Thyroid gland (tissue), 4 donors: ENCODE measurements around the gene KMT2B. TPM values are rescaled to one million over a fixed set of nuclear protein-coding genes. Genes with fewer than 3 reads are reported as not detected.
A peak's percentile ranks its signal among the peaks of the same experiment; 100 is the strongest.

Experiments used
- DNase-seq, 2 donors: peaks; one replicate each; pipeline ENCODE4 v3.0.0-alpha.2; 2019
- H3K27ac ChIP-seq, 3 donors: fragments of 200-600 bp; sonication (generic); 1 replicate in 2 of 3; 2 replicates in 1 of 3; pipeline ENCODE4 v1.5.1; 2016 to 2019; ENCODE audit warnings: mild to moderate bottlenecking in 1 of 3, moderate library complexity in 1 of 3
- H3K27me3 ChIP-seq: fragments of 200-600 bp; sonication (generic); one replicate; pipeline ENCODE4 v1.5.1; 2019
- H3K36me3 ChIP-seq, 2 donors: fragments of 200-600 bp; sonication (generic); one replicate each; pipeline ENCODE4 v1.5.1; 2016 to 2019
- H3K4me1 ChIP-seq, 2 donors: fragments of 200-600 bp; sonication (generic); one replicate each; pipeline ENCODE4 v1.5.1; 2017 to 2019
- H3K4me3 ChIP-seq, 3 donors: fragments of 200-600 bp; sonication (generic); replicated peaks in 1 of 3; 1 replicate in 2 of 3; 2 replicates in 1 of 3; pipeline ENCODE4 v1.5.1; 2016; ENCODE audit warnings: mild to moderate bottlenecking in 1 of 3
- H3K9me3 ChIP-seq: fragments of 200-600 bp; sonication (generic); one replicate; pipeline ENCODE4 v1.5.1; 2017
- CTCF ChIP-seq, 6 experiments: fragments of 200-600 bp in 3 of 6; fragments of 450-650 bp in 3 of 6; sonication (generic) in 3 of 6; IDR thresholded peaks; one replicate each; pipeline ENCODE4 v1.5.1; 2016 to 2019; ENCODE audit warnings: antibody characterized with exemption in 6 of 6, mild to moderate bottlenecking in 2 of 6, inconsistent platforms in 1 of 6, moderate library complexity in 1 of 6
- POLR2A ChIP-seq, 2 donors: fragments of 450-650 bp; IDR thresholded peaks; one replicate each; pipeline ENCODE4 v1.6.1; 2017; ENCODE audit warnings: antibody characterized with exemption in 2 of 2, mild to moderate bottlenecking in 2 of 2, moderate library complexity in 1 of 2
- WGBS, 2 donors: methylation state at CpG; one replicate each; pipeline ENCODE4 v1.1.5; 2017; 5-methylcytosine and 5-hydroxymethylcytosine counted together
- intact Hi-C: fragments of 100-400 bp; cut with DNase I; formaldehyde crosslinking; loops from one replicate; pipeline ENCODE4 v1.15.1; 2023
- total RNA-seq, 4 donors: library from RNA; depleted of rRNA; stranded (reverse); fragments of >200 nt; gene quantifications; one replicate each; pipeline ENCODE4 v1.2.3, GENCODE V29; 2016

The KMT2B gene
- total RNA-seq, 4 donors from 2014 or later = 12.4 to 29.4 (median 19.7) TPM

- intact Hi-C loops = loop anchor here (5.0 kb wide), 1 partner anchor 240 kb away; no protein-coding TSS in a partner anchor
- no peak for TF ChIP-seq CTCF (IDR thresholded peaks at IDR 0.05)
- TF ChIP-seq POLR2A (IDR thresholded peaks at IDR 0.05) = no peak
These were observed 25.8 kb upstream of the KMT2B start for GRCh38 chr19:35692010-35692409.

GRCh38 chr19:35693422-35693821 lies 24.4 kb upstream of the KMT2B start:
- Histone ChIP-seq H3K36me3 (no peaks in the 10 kb centered on the region), H3K4me3 (no peak overlapping the region), H3K9me3 (no peaks in the 10 kb centered on the region), H3K27me3 (no peaks in the 10 kb centered on the region), H3K27ac (no peak overlapping the region), H3K4me1 (no peaks in the 10 kb centered on the region)
- 16 to 18% methylated on average over 8 of the region's 8 CpGs for WGBS, 2 donors
- TF ChIP-seq CTCF (IDR thresholded peaks at IDR 0.05) = no peak
- no peak for TF ChIP-seq POLR2A (IDR thresholded peaks at IDR 0.05)
- intact Hi-C loops = loop anchor here (5.0 kb wide), 1 partner anchor 239 kb away; no protein-coding TSS in a partner anchor
- DNase-seq = no peak

More at GRCh38 chr19:35692010-35692409, 25.8 kb upstream of the KMT2B start:
- H3K27me3 ChIP-seq = no peaks in the 10 kb centered on the region
- 52 to 74% methylated on average over 6 of the region's 11 CpGs for WGBS, 2 donors
- H3K9me3 ChIP-seq = no peaks in the 10 kb centered on the region
- no peak overlapping the region for H3K27ac ChIP-seq
- H3K4me3 ChIP-seq = no peak overlapping the region
- H3K36me3 ChIP-seq = no peaks in the 10 kb centered on the region
- no peaks in the 10 kb centered on the region for H3K4me1 ChIP-seq
- DNase-seq = no peak

- no peak overlapping the region for H3K27ac ChIP-seq
- no peak overlapping the region for H3K4me3 ChIP-seq
- WGBS, 2 donors = 36 to 37% methylated on average over 8 of the region's 8 CpGs
- H3K27me3 ChIP-seq = no peaks in the 10 kb centered on the region
- no peaks in the 10 kb centered on the region for H3K4me1 ChIP-seq
- intact Hi-C loops = loop anchor here (2.0 to 5.0 kb wide), 2 partner anchors 23 to 238 kb away; no protein-coding TSS in a partner anchor
- TF ChIP-seq POLR2A (IDR thresholded peaks at IDR 0.05) (no peak), CTCF (IDR thresholded peaks at IDR 0.05) (peak; percentile 94 to 99 (median 98))
- no peaks in the 10 kb centered on the region for H3K36me3 ChIP-seq
- DNase-seq = peak; percentile 89 to 90
- H3K9me3 ChIP-seq = no peaks in the 10 kb centered on the region
These were observed 23.8 kb upstream of the KMT2B start for GRCh38 chr19:35693835-35694599.

- Histone ChIP-seq H3K27ac (no peak overlapping the region), H3K9me3 (no peaks in the 10 kb centered on the region), H3K36me3 (no peaks in the 10 kb centered on the region), H3K4me1 (no peaks in the 10 kb centered on the region), H3K4me3 (no peak overlapping the region), H3K27me3 (no peaks in the 10 kb centered on the region)
- DNase-seq = no peak
- WGBS, 2 donors = 81 to 87% methylated on average over 2 of the region's 2 CpGs
- intact Hi-C loops = loop anchor here (2.0 kb wide), 1 partner anchor 21 kb away; no protein-coding TSS in a partner anchor
- TF ChIP-seq CTCF (IDR thresholded peaks at IDR 0.05) (no peak), POLR2A (IDR thresholded peaks at IDR 0.05) (no peak)
These were observed 21.8 kb upstream of the KMT2B start for GRCh38 chr19:35695895-35696422.

GRCh38 chr19:35696835-35697234 lies 21.0 kb upstream of the KMT2B start:
- no peak overlapping the region for H3K4me3 ChIP-seq
- no peaks in the 10 kb centered on the region for H3K27me3 ChIP-seq
- H3K36me3 ChIP-seq = no peaks in the 10 kb centered on the region
- H3K27ac ChIP-seq = no peak overlapping the region
- WGBS, 2 donors = 73 to 83% methylated on average over 4 of the region's 4 CpGs
- TF ChIP-seq CTCF (IDR thresholded peaks at IDR 0.05) = no peak
- no peak for TF ChIP-seq POLR2A (IDR thresholded peaks at IDR 0.05)
- H3K4me1 ChIP-seq = no peaks in the 10 kb centered on the region
- H3K9me3 ChIP-seq = no peaks in the 10 kb centered on the region
- no peak for DNase-seq
- intact Hi-C loops = no loop called here
